Activated CD4-positive, alpha-beta T cell treated with anti-CD3 and anti-CD28 coated beads, Interleukin-2, amount 10 ng/mL, durations not matched to agents 7 days and 5 days (primary cell): ENCODE data around the gene TAF5L. TPM values are rescaled to one million over a fixed set of nuclear protein-coding genes. Genes with fewer than 3 reads are reported as not detected.

Experiments
- CTCF ChIA-PET: fragments of 350-600 bp; sonication (Branson Sonifier 250); formaldehyde crosslinking; loops from one replicate; lab custom pipeline; 2021; ENCODE audit warnings: antibody characterized with exemption; lab: Charles Lee
- POLR2A ChIA-PET: fragments of 350-600 bp; sonication (Branson Sonifier 250); formaldehyde crosslinking; loops from one replicate; lab custom pipeline; 2021; ENCODE audit warnings: antibody characterized with exemption; lab: Charles Lee
- DNase-seq: peaks from one replicate; pipeline ENCODE4 v3.0.0-alpha.2; 2020
- H3K27ac Mint-ChIP-seq: one replicate; pipeline ENCODE4 v1.8.0; 2021; ENCODE audit warnings: mild to moderate bottlenecking, moderate library complexity, mixed read lengths
- H3K27me3 Mint-ChIP-seq: one replicate; pipeline ENCODE4 v1.8.0; 2021; ENCODE audit warnings: mixed read lengths
- H3K36me3 Mint-ChIP-seq: one replicate; pipeline ENCODE4 v1.8.0; 2021; ENCODE audit warnings: low read depth, mixed read lengths
- H3K4me1 Mint-ChIP-seq: one replicate; pipeline ENCODE4 v1.8.0; 2021; ENCODE audit warnings: mixed read lengths
- H3K4me3 Mint-ChIP-seq: one replicate; pipeline ENCODE4 v1.8.0; 2021; ENCODE audit warnings: mild to moderate bottlenecking, moderate library complexity, mixed read lengths
- H3K9me3 Mint-ChIP-seq: one replicate; pipeline ENCODE4 v1.8.0; 2021; ENCODE audit warnings: mixed read lengths
- total RNA-seq, 2 experiments: library from RNA; stranded (reverse); gene quantifications; one replicate each; pipeline ENCODE4 v1.2.3, GENCODE V29; 2021

The TAF5L gene
- 10 to 100 TPM; 25.7 to 25.9 TPM for total RNA-seq

GRCh38 chr1:229625915-229626831 is at the start of gene TAF5L, which contains the start of gene URB2:
Gene TAF5L, minus strand, starts transcription at chr1:229626122. Its CDS starts 11,640 bp downstream, at chr1:229614482.
Gene URB2, plus strand, starts transcription at chr1:229626247. Its CDS starts 1,387 bp downstream, at chr1:229627634.
- ChIA-PET CTCF (no interaction called here), POLR2A (interaction anchor here (0.7 kb wide), 1 partner anchor 584 kb away, joined by 4 read pairs; no protein-coding TSS in a partner anchor)
- H3K9me3 Mint-ChIP-seq = no peaks in the 10 kb centered on the region
- H3K4me3 Mint-ChIP-seq = peak within 1 kb of the TSS; percentile 100
- H3K27ac Mint-ChIP-seq = peak within 1 kb of the TSS; percentile 99
- H3K27me3 Mint-ChIP-seq = no peaks in the 10 kb centered on the region
- peaks cover 58% of the 10 kb centered on the region for H3K4me1 Mint-ChIP-seq
- peaks cover 28% of the 10 kb centered on the region for H3K36me3 Mint-ChIP-seq
- peak; percentile 88 for DNase-seq

GRCh38 chr1:229675396-229675795 is 49.5 kb upstream of the TAF5L start:
- Mint-ChIP-seq H3K27me3 (peaks cover 2% of the 10 kb centered on the region), H3K4me3 (no peak overlapping the region), H3K4me1 (peaks cover 16% of the 10 kb centered on the region), H3K27ac (no peak overlapping the region), H3K9me3 (no peaks in the 10 kb centered on the region), H3K36me3 (peaks cover 2% of the 10 kb centered on the region)
- POLR2A ChIA-PET = interaction anchor here (0.6 kb wide), 1 partner anchor 394 kb away, joined by 3 read pairs; no protein-coding TSS in a partner anchor
- no peak for DNase-seq
- CTCF ChIA-PET = interaction anchor here (2.3 kb wide), 1 partner anchor 8 kb away, joined by 7 read pairs; no protein-coding TSS in a partner anchor

GRCh38 chr1:229674042-229674441 is 48.1 kb upstream of the TAF5L start:
- ChIA-PET POLR2A (no interaction called here), CTCF (interaction anchor here (1.2 kb wide), 1 partner anchor 13 kb away, joined by 3 read pairs; no protein-coding TSS in a partner anchor)
- no peak for DNase-seq
- no peaks in the 10 kb centered on the region for H3K9me3 Mint-ChIP-seq
- peaks cover 2% of the 10 kb centered on the region for H3K27me3 Mint-ChIP-seq
- H3K4me1 Mint-ChIP-seq = peaks cover 16% of the 10 kb centered on the region
- no peak overlapping the region for H3K4me3 Mint-ChIP-seq
- peaks cover 5% of the 10 kb centered on the region for H3K36me3 Mint-ChIP-seq
- H3K27ac Mint-ChIP-seq = no peak overlapping the region

DNA sequence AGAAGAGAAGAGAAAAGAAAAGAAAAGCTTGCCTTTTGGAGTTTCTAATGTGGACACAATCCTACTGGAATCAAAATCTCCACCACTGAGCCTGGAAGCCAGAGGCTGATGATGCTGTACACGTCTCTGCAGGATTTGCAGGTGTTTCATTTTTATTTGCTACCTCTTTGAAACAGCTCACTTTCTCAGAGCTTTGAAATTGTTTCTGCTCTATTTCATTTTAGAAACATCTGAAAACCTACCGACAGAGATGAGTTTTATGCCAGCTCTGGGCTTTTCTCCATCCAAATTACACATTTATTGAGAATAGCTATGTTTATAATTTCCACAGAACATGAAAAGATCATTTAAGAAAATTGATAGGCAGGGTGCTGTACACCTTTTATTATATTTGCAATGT is 46.3 kb upstream of the TAF5L start:
- Mint-ChIP-seq H3K9me3 (no peaks in the 10 kb centered on the region), H3K27ac (no peak overlapping the region), H3K27me3 (peaks cover 2% of the 10 kb centered on the region), H3K4me3 (no peak overlapping the region), H3K4me1 (peaks cover 16% of the 10 kb centered on the region), H3K36me3 (peaks cover 12% of the 10 kb centered on the region)
- ChIA-PET CTCF (interaction anchor here (0.8 to 1.4 kb wide), 4 partner anchors 9 to 48 kb away, joined by 3 to 4 read pairs (median 4); no protein-coding TSS in a partner anchor), POLR2A (no interaction called here)
- no peak for DNase-seq

GRCh38 chr1:229671310-229671709 is 45.4 kb upstream of the TAF5L start:
- Mint-ChIP-seq H3K36me3 (peaks cover 13% of the 10 kb centered on the region), H3K4me3 (no peak overlapping the region), H3K9me3 (no peaks in the 10 kb centered on the region), H3K27me3 (peaks cover 2% of the 10 kb centered on the region), H3K27ac (no peak overlapping the region), H3K4me1 (peaks cover 16% of the 10 kb centered on the region)
- POLR2A ChIA-PET = no interaction called here
- CTCF ChIA-PET = interaction anchor here (1.2 to 1.4 kb wide), 2 partner anchors 12 to 47 kb away, joined by 3 read pairs; no protein-coding TSS in a partner anchor
- no peak for DNase-seq

GRCh38 chr1:229669333-229669732 is 43.4 kb upstream of the TAF5L start:
- Mint-ChIP-seq H3K9me3 (no peaks in the 10 kb centered on the region), H3K27ac (no peak overlapping the region), H3K27me3 (peaks cover 2% of the 10 kb centered on the region), H3K36me3 (peaks cover 13% of the 10 kb centered on the region), H3K4me1 (peaks cover 14% of the 10 kb centered on the region), H3K4me3 (no peak overlapping the region)
- DNase-seq = no peak
- ChIA-PET CTCF (interaction anchor here (0.5 kb wide), 1 partner anchor 514 kb away, joined by 4 read pairs; no protein-coding TSS in a partner anchor), POLR2A (no interaction called here)

DNA sequence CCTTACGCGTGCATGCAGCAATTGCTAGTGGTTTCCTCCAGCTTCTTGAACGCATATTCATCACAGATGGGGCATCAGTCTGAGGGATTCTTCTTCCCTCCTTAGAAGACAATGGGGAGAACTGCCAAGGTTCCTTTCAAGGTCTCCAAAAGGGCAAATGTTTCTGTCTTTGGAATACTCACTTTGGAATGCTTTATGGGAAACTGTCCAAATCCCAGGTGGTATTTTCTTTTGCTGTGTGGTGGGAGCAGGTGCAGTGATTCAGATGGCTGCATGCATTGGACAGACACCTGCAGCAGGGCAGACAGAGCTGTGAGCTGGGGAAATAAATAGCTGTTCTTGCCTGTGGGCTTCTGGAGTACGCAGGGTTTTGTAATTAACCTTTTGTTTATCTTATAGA is 40.7 kb upstream of the TAF5L start:
- DNase-seq = no peak
- ChIA-PET CTCF (interaction anchor here (1.7 kb wide), 1 partner anchor 10 kb away, joined by 7 read pairs; no protein-coding TSS in a partner anchor), POLR2A (no interaction called here)
- no peak overlapping the region for H3K4me3 Mint-ChIP-seq
- H3K4me1 Mint-ChIP-seq = peaks cover under 1% of the 10 kb centered on the region
- H3K27me3 Mint-ChIP-seq = no peaks in the 10 kb centered on the region
- no peaks in the 10 kb centered on the region for H3K9me3 Mint-ChIP-seq
- peaks cover 11% of the 10 kb centered on the region for H3K36me3 Mint-ChIP-seq
- H3K27ac Mint-ChIP-seq = no peak overlapping the region

- Mint-ChIP-seq H3K4me1 (peaks cover 6% of the 10 kb centered on the region), H3K36me3 (peaks cover 16% of the 10 kb centered on the region), H3K9me3 (no peaks in the 10 kb centered on the region), H3K27ac (no peak overlapping the region), H3K27me3 (no peaks in the 10 kb centered on the region), H3K4me3 (no peak overlapping the region)
- CTCF ChIA-PET = interaction anchor here (1.7 kb wide), 1 partner anchor 10 kb away, joined by 7 read pairs; no protein-coding TSS in a partner anchor
- DNase-seq = no peak
- POLR2A ChIA-PET = no interaction called here
Measured at GRCh38 chr1:229665912-229666558, 40.1 kb upstream of the TAF5L start.

- Mint-ChIP-seq H3K27ac (no peak overlapping the region), H3K27me3 (no peaks in the 10 kb centered on the region), H3K4me1 (peaks cover 8% of the 10 kb centered on the region), H3K4me3 (no peak overlapping the region), H3K36me3 (peaks cover 21% of the 10 kb centered on the region), H3K9me3 (no peaks in the 10 kb centered on the region)
- ChIA-PET POLR2A (no interaction called here), CTCF (no interaction called here)
- peak; percentile 52 for DNase-seq
Measured at GRCh38 chr1:229664133-229664689, 38.3 kb upstream of the TAF5L start.

DNA sequence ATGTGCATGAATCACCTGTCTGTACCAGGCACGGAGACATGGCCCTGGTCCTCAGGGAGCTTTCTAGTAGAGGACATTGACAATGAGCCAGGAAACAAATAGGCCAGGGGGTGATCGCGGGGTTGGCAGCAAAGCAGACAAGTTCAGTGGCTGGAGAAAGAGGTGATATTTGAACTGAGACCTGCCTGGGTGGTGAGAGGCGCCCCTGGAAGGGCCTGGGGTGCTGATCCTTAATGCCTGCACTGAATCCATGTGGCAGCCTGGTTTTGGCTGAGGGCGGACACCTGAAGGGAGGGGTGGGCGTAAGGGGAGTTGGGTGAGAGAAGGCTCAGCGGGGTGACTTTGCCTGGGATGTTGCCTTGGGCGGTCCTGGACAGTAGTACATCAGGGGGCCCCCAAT is 36.0 kb upstream of the TAF5L start:
- CTCF ChIA-PET = interaction anchor here (1.1 to 1.4 kb wide), 2 partner anchors 505 to 643 kb away, joined by 4 to 5 read pairs; no protein-coding TSS in a partner anchor
- POLR2A ChIA-PET = no interaction called here
- peaks cover 26% of the 10 kb centered on the region for H3K36me3 Mint-ChIP-seq
- no peaks in the 10 kb centered on the region for H3K9me3 Mint-ChIP-seq
- H3K4me3 Mint-ChIP-seq = no peak overlapping the region
- peaks cover 14% of the 10 kb centered on the region for H3K4me1 Mint-ChIP-seq
- H3K27ac Mint-ChIP-seq = no peak overlapping the region
- no peaks in the 10 kb centered on the region for H3K27me3 Mint-ChIP-seq
- no peak for DNase-seq

DNA sequence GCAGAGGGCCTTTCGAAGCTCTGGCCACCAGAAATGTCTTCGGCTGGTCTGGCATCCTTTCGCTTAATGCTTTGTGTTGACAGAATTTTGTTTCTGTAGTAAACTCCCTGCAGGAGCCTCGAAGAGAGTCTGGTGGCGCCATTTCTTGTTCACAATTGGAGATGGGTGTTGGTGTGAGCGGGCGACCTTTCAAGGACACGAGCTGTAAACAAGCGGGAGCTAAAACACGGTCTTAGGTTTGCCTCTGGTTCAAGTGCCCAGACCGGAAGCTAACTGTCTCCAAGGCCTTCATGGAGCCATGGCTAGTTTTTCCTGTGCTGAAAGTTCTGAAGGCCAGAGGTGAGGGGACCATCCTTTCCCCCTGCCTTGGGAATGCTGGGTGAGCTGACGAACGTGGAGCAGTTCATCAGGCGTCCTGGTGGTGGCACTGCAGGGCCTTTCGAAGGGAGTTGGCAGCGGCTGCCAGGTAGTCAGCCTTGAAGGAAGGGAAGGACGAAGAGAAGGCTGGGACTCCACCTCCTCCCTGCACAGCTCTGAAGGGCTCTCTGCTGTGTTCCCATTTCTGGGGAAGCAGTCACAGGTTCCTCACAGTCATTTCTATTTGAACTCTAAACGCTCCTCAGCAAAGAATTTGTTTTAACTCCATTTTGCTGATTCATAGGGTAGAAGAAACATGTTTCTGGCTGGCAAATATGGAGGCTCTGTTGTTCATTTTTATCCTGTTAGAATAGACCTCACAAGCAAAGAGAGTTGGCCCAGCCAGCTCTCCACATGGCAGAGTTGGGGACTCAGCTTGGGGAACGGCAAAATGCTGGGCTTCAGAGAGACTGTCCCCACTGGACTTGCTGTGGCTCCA is 35.3 kb upstream of the TAF5L start:
- peak; percentile 70 for DNase-seq
- H3K4me3 Mint-ChIP-seq = no peak overlapping the region
- no peaks in the 10 kb centered on the region for H3K27me3 Mint-ChIP-seq
- ChIA-PET CTCF (interaction anchor here (0.6 to 1.4 kb wide), 9 partner anchors 9 to 664 kb away, joined by 3 to 5 read pairs (median 3); no protein-coding TSS in a partner anchor), POLR2A (no interaction called here)
- peaks cover 30% of the 10 kb centered on the region for H3K36me3 Mint-ChIP-seq
- H3K27ac Mint-ChIP-seq = peak overlapping the region; percentile 9
- H3K9me3 Mint-ChIP-seq = no peaks in the 10 kb centered on the region
- H3K4me1 Mint-ChIP-seq = peaks cover 14% of the 10 kb centered on the region
